ENCODE data around the gene PLCZ1. TPM values are rescaled to one million over a fixed set of nuclear protein-coding genes. Genes with fewer than 3 reads are reported as not detected.
"Not testable (repeated sequence)": the region's sequence is repeated elsewhere in the genome, so short reads cannot be mapped to it uniquely, and the experiment has no call there.

PLCZ1 gene, protein sequence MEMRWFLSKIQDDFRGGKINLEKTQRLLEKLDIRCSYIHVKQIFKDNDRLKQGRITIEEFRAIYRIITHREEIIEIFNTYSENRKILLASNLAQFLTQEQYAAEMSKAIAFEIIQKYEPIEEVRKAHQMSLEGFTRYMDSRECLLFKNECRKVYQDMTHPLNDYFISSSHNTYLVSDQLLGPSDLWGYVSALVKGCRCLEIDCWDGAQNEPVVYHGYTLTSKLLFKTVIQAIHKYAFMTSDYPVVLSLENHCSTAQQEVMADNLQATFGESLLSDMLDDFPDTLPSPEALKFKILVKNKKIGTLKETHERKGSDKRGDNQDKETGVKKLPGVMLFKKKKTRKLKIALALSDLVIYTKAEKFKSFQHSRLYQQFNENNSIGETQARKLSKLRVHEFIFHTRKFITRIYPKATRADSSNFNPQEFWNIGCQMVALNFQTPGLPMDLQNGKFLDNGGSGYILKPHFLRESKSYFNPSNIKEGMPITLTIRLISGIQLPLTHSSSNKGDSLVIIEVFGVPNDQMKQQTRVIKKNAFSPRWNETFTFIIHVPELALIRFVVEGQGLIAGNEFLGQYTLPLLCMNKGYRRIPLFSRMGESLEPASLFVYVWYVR
- not detected in 2 replicates for total RNA-seq

DNA sequence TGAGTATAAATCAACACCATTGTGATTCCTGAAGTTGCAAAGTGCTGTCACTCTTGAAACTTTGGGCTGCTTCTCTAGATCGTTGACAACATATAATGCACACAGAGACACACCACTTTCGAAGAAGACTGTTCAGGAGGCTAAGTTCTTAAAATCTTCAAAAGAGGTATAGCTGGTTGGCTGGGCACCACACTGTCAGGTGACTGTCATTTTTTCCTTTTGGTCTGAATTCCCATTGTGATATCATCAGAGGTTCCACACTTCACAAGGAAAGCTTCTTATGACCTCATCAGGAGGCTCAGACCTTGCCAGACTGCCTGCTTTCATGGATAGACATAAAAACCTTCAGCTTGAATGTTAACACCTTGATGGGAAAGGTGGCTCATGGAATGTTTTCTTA is at the start of gene PLCZ1, which contains the start of gene CAPZA3:
TSS of gene PLCZ1 (minus strand) at position 194 of the 400 bp plus-strand sequence. CDS start 641 bp downstream, outside the sequence.
TSS of gene CAPZA3 (plus strand) at position 301 of the 400 bp plus-strand sequence. CDS start 150 bp downstream, outside the sequence.
- no peak for DNase-seq (ENCODE audit: low read depth in 2 of 2)

DNA sequence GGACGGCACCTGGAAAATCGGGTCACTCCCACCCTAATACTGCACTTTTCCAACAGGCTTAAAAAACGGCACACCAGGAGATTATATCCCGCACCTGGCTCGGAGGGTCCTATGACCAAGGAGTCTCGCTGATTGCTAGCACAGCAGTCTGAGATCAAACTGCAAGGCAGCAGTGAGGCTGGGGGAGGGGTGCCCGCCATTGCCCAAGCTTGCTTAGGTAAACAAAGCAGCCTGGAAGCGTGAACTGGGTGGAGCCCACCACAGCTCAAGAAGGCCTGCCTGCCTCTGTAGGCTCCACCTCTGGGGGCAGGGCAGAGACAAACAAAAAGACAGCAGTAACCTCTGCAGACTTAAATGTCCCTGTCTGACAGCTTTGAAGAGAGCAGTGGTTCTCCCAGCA is 47.7 kb upstream of the PLCZ1 start:
- DNase-seq (ENCODE audit: low read depth in 2 of 2) = not testable (repeated sequence)

DNA sequence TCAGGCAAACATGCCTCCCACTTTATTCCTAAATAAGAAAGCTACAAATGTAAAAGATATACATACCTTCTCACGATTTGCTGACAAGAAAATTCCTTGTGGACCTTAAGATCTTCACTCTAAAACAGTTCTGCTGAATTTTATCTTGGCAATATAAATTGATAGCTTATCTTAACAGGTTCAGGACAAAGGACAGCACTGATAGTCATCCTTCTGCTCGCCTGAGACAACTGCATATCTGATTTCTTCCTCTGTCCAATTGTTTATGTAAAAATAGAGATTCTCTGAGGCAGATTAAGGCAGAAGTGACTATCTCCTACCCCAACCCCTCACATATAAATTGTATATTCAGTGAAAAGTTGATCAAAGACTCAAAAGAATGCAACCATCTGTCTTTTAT is 45.0 kb upstream of the PLCZ1 start:
- DNase-seq (ENCODE audit: low read depth in 2 of 2) = peak in 1 of 2 donors; percentile 2

DNA sequence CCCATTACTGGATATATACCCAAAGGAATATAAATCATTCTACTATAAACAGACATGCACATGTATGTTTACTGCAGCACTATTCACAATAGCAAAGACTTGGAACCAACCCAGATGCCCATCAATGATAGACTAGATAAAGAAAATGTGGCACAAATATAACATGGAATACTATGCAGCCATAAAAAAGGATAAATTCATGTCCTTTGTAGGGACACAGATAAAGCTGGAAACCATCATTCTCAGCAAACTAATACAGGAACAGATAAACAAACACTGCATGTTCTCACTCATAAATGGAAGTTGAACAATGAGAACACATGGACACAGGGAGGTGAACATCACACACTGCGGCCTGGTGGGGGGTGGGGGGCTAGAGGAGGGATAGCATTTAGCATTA is 28.7 kb upstream of the PLCZ1 start:
- not testable (repeated sequence) for DNase-seq (ENCODE audit: low read depth in 2 of 2)

- no peak for DNase-seq (ENCODE audit: low read depth in 2 of 2)
These were observed 17.5 kb upstream of the PLCZ1 start for GRCh38 chr12:18755341-18755740.

- no peak for DNase-seq (ENCODE audit: low read depth in 2 of 2)
These were observed 16.4 kb upstream of the PLCZ1 start for GRCh38 chr12:18754124-18754707.

DNA sequence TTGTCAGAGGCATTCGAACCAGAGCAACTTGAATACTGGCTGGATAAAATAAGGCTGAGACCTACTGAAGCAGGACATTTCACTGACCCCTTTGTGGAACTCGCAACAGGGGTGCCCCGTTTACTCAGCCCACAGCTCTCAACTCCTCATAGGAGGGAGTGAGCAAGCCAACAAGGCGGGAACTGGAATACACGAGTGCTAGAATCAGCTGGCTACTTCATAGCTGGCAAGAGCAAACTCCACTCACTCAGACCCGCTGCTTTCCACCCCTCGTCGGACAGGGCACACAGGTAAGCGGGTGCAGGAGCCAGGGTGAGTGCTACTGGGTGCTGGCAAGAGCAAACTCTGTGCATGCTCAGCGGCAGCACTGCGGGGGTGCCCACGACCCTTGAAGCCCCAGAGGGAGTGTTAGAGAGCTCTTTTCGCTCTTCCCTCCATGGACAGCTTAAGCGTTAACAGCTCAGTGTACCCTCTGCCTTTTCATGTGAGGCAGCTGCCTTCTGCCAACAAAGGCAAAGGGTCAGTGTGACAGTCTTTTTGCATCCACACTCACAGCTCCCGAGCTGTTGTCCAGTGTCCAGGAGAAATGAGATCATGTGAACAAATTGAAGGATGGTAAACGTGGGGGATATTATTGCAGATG is 15.8 kb upstream of the PLCZ1 start:
- DNase-seq (ENCODE audit: low read depth in 2 of 2) = no peak

- no peak for DNase-seq (ENCODE audit: low read depth in 2 of 2)
These were observed 15.1 kb upstream of the PLCZ1 start for GRCh38 chr12:18752947-18753346.

GRCh38 chr12:18752280-18752920 is 14.6 kb upstream of the PLCZ1 start:
- DNase-seq (ENCODE audit: low read depth in 2 of 2) = peak in 1 of 2 donors; percentile 7

GRCh38 chr12:18751866-18752265 is 14.1 kb upstream of the PLCZ1 start:
- DNase-seq (ENCODE audit: low read depth in 2 of 2) = no peak

- DNase-seq (ENCODE audit: low read depth in 2 of 2) = no peak
These were observed 12.3 kb upstream of the PLCZ1 start for GRCh38 chr12:18750085-18750484.

GRCh38 chr12:18749386-18749957 is 11.7 kb upstream of the PLCZ1 start:
- no peak for DNase-seq (ENCODE audit: low read depth in 2 of 2)

GRCh38 chr12:18747895-18748294 is 10.1 kb upstream of the PLCZ1 start:
- no peak for DNase-seq (ENCODE audit: low read depth in 2 of 2)

- DNase-seq (ENCODE audit: low read depth in 2 of 2) = no peak
These were observed 6.7 kb downstream of the PLCZ1 start for GRCh38 chr12:18731156-18731555.

DNA sequence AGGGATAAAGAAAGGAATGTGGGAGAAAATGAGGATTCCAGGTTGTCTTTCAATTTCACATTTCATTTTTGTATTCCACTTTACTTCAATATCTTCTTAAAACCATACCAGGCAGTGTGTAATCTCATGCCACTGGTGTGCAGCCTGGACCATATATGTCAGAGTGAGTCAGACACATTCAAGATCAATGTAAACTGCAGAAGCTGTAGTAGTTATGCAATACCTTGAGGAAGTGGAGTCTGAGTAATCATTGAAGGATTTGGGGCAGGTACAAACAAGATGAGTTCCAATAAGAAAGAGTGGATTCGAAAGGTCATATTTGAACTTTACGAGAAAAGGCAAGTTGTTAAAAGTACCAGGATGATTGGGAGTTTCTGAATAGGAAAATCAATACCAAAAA is 14.1 kb downstream of the PLCZ1 start:
- DNase-seq (ENCODE audit: low read depth in 2 of 2) = peak in 1 of 2 donors; percentile 3

- DNase-seq (ENCODE audit: low read depth in 2 of 2) = no peak
These were observed 16.4 kb downstream of the PLCZ1 start for GRCh38 chr12:18721452-18721851.

GRCh38 chr12:18720690-18721089 is 17.1 kb downstream of the PLCZ1 start:
- no peak for DNase-seq (ENCODE audit: low read depth in 2 of 2)

GRCh38 chr12:18719922-18720510 is 17.8 kb downstream of the PLCZ1 start:
- DNase-seq (ENCODE audit: low read depth in 2 of 2) = no peak

- no peak for DNase-seq (ENCODE audit: low read depth in 2 of 2)
These were observed 19.4 kb downstream of the PLCZ1 start for GRCh38 chr12:18718462-18718861.

GRCh38 chr12:18716236-18716635 is 21.6 kb downstream of the PLCZ1 start:
- no peak for DNase-seq (ENCODE audit: low read depth in 2 of 2)

GRCh38 chr12:18706798-18707197 is 31.0 kb downstream of the PLCZ1 start:
- no peak for DNase-seq (ENCODE audit: low read depth in 2 of 2)

All from lung microvascular endothelial cell (primary cell).